Stimulated activated CD4-positive, alpha-beta T cell treated with anti-CD3 and anti-CD28 coated beads, Interleukin-4, amount 100 ng/mL, for 1 hour (primary cell): ENCODE results near the gene TADA1.

Source experiments
- DNase-seq: peaks from one replicate; pipeline ENCODE4 v3.0.0-alpha.2; 2020

Gene TADA1

GRCh38 chr1:166875734-166876539 is at the start of gene TADA1:
TSS of gene TADA1 (minus strand) at chr1:166876264. CDS start at chr1:166876233, 31 bp downstream.
- DNase-seq, result peak; percentile 99

- no peak for DNase-seq
Observed at GRCh38 chr1:166924823-166925541, 48.9 kb upstream of the TADA1 start.

- no peak for DNase-seq
Observed at GRCh38 chr1:166920561-166921475, 44.8 kb upstream of the TADA1 start.

- no peak for DNase-seq
Observed at GRCh38 chr1:166918956-166919316, 42.9 kb upstream of the TADA1 start.

- no peak for DNase-seq
Observed at GRCh38 chr1:166918088-166918955, 42.3 kb upstream of the TADA1 start.

- no peak for DNase-seq
Observed at GRCh38 chr1:166915941-166916340, 39.9 kb upstream of the TADA1 start.

- DNase-seq, result no peak
Observed at GRCh38 chr1:166915042-166915441, 39.0 kb upstream of the TADA1 start.

- no peak for DNase-seq
Observed at GRCh38 chr1:166914111-166914510, 38.0 kb upstream of the TADA1 start.

- DNase-seq, result no peak
Observed at GRCh38 chr1:166911624-166912023, 35.6 kb upstream of the TADA1 start.

GRCh38 chr1:166910396-166910994 is 34.4 kb upstream of the TADA1 start:
- DNase-seq, result peak; percentile 66

- DNase-seq, result no peak
Observed at GRCh38 chr1:166908942-166909341, 32.9 kb upstream of the TADA1 start.

GRCh38 chr1:166907763-166908162 is 31.7 kb upstream of the TADA1 start:
- DNase-seq, result no peak

- DNase-seq, result no peak
Observed at GRCh38 chr1:166907051-166907450, 31.0 kb upstream of the TADA1 start.

- DNase-seq, result no peak
Observed at GRCh38 chr1:166906647-166907046, 30.6 kb upstream of the TADA1 start.

- DNase-seq, result no peak
Observed at GRCh38 chr1:166905900-166906299, 29.8 kb upstream of the TADA1 start.

- no peak for DNase-seq
Observed at GRCh38 chr1:166905136-166905535, 29.1 kb upstream of the TADA1 start.

- DNase-seq, result no peak
Observed at GRCh38 chr1:166903232-166903631, 27.2 kb upstream of the TADA1 start.

GRCh38 chr1:166902279-166902678 is 26.2 kb upstream of the TADA1 start:
- DNase-seq, result no peak

GRCh38 chr1:166900987-166901386 is 24.9 kb upstream of the TADA1 start:
- no peak for DNase-seq

GRCh38 chr1:166899769-166900168 is 23.7 kb upstream of the TADA1 start:
- no peak for DNase-seq

- DNase-seq, result no peak
Observed at GRCh38 chr1:166895766-166896165, 19.7 kb upstream of the TADA1 start.

- no peak for DNase-seq
Observed at GRCh38 chr1:166889776-166890175, 13.7 kb upstream of the TADA1 start.
